HepG2 (cell line): ENCODE data around the gene KLHL35. TPM values are rescaled to one million over a fixed set of nuclear protein-coding genes. Genes with fewer than 3 reads are reported as not detected.

Experiments used
- ATAC-seq: fragments of 200-7000 bp; cut with Tn5 transposase; 3 replicates; pipeline ENCODE4 v1.9.1; 2020; ENCODE audit warnings: mild to moderate bottlenecking, moderate library complexity
- BruUV-seq: library from RNA; stranded (reverse); fragments of 400-500 nt; replicated peaks from 2 replicates; lab custom pipeline; 2021; lab: Mats Ljungman, UMichigan
- CTCF ChIA-PET: fragments of 300-600 bp; formaldehyde crosslinking; extraction: SDS; loops from one replicate; lab custom pipeline; 2021; ENCODE audit warnings: low total read pairs, inconsistent platforms, low intra/inter-chr PET ratio; lab: Yijun Ruan, JAX
- POLR2A ChIA-PET: fragments of 350-600 bp; sonication (Branson Sonifier 250); formaldehyde crosslinking; loops from one replicate; lab custom pipeline; 2020; ENCODE audit warnings: antibody characterized with exemption, inconsistent platforms; lab: Yijun Ruan, JAX
- DNase-seq: peaks from one replicate; pipeline ENCODE4 v3.0.0-alpha.2; 2015; ENCODE audit warnings: low spot score
- FAIRE-seq: peaks from 3 replicates; lab custom pipeline; 2011; peaks lifted over from hg19 to GRCh38; lab: Jason Lieb, UNC
- H2AFZ ChIP-seq: one replicate; pipeline ENCODE4 v1.6.1; 2011; ENCODE audit warnings: low read length, inconsistent platforms
- H3K27ac ChIP-seq: fragments of 300-600 bp; 3 replicates; pipeline ENCODE4 v1.8.0; 2011; ENCODE audit warnings: mixed run types, mild to moderate bottlenecking, mixed read lengths, low read length, inconsistent platforms; ENCODE audit not compliant: insufficient read depth; ENCODE audit errors: extremely low read length
- H3K27me3 ChIP-seq, 2 experiments: fragments of 200-600 bp in 1 of 2; 2 replicates in 1 of 2; 3 replicates in 1 of 2; pipeline versions ENCODE4 v1.6.0 to v1.8.0; 2011; ENCODE audit warnings: low read length in 2 of 2, mild to moderate bottlenecking in 2 of 2, moderate library complexity in 2 of 2, inconsistent platforms in 1 of 2; ENCODE audit not compliant: insufficient read depth in 2 of 2, control insufficient read depth in 1 of 2
- H3K36me3 ChIP-seq, 2 experiments: fragments of 200-600 bp in 1 of 2; replicated peaks in 1 of 2; 2 replicates in 1 of 2; 3 replicates in 1 of 2; pipeline versions ENCODE4 v1.5.1 to v1.8.0; 2011; ENCODE audit warnings: low read length in 2 of 2, inconsistent platforms in 1 of 2; ENCODE audit not compliant: insufficient read depth in 2 of 2, control insufficient read depth in 1 of 2
- H3K4me1 ChIP-seq: 2 replicates; pipeline ENCODE4 v1.5.1; 2012; ENCODE audit warnings: low read length, inconsistent platforms; ENCODE audit not compliant: insufficient read depth
- H3K4me2 ChIP-seq: 2 replicates; pipeline ENCODE4 v1.6.0; 2011; ENCODE audit warnings: low read depth, low read length, inconsistent platforms
- H3K4me3 ChIP-seq, 3 experiments: fragments of 200-600 bp in 1 of 3; sonication (generic), shearing (Covaris generic) in 1 of 3; replicated peaks in 1 of 3; 2 replicates each; pipeline ENCODE4 v1.5.1; 2011 to 2016; ENCODE audit warnings: low read length in 3 of 3, inconsistent platforms in 2 of 3, low read depth in 2 of 3, mild to moderate bottlenecking in 2 of 3, control low read depth in 1 of 3, mixed read lengths in 1 of 3; ENCODE audit not compliant: insufficient read depth in 1 of 3
- H3K79me2 ChIP-seq: one replicate; pipeline ENCODE4 v1.6.1; 2011; ENCODE audit warnings: low read length, inconsistent platforms; ENCODE audit not compliant: insufficient read depth
- H3K9ac ChIP-seq: 2 replicates; pipeline ENCODE4 v1.6.0; 2011; ENCODE audit warnings: mild to moderate bottlenecking, low read depth, low read length, inconsistent platforms; ENCODE audit not compliant: insufficient read depth
- H3K9me3 ChIP-seq: 2 replicates; pipeline ENCODE4 v1.5.1; 2012; ENCODE audit warnings: mild to moderate bottlenecking, low read length
- H4K20me1 ChIP-seq: 2 replicates; pipeline ENCODE4 v1.6.0; 2011; ENCODE audit warnings: inconsistent platforms, mild to moderate bottlenecking, low read length, moderate library complexity; ENCODE audit not compliant: insufficient read depth
- CBX1 ChIP-seq: IDR thresholded peaks from one replicate; pipeline ENCODE4 v1.6.1; 2016; ENCODE audit warnings: antibody characterized with exemption, low read depth
- ETV5 ChIP-seq: IDR thresholded peaks from 2 replicates; pipeline ENCODE4 v1.6.1; 2018; ENCODE audit warnings: missing biosample characterization, missing genetic modification reagents, inconsistent platforms, borderline replicate concordance
- FOXA1 ChIP-seq, 2 experiments: fragments of 450-650 bp in 1 of 2; sonication (generic) in 1 of 2; formaldehyde crosslinking in 1 of 2; IDR thresholded peaks; 2 replicates each; pipeline versions ENCODE4 v1.4.0 to v1.6.1; 2016 to 2020; ENCODE audit warnings: missing genetic modification reagents in 1 of 2
- FOXK2 ChIP-seq: fragments of 450-650 bp; IDR thresholded peaks from 2 replicates; pipeline ENCODE4 v1.6.1; 2016
- GFI1 ChIP-seq: sonication (generic); formaldehyde crosslinking; IDR thresholded peaks from 2 replicates; pipeline ENCODE4 v1.5.0; 2020; ENCODE audit warnings: missing genetic modification reagents, mild to moderate bottlenecking, borderline replicate concordance
- HDAC1 ChIP-seq: sonication (generic); formaldehyde crosslinking; IDR thresholded peaks from 2 replicates; pipeline ENCODE4 v1.5.1; 2020; ENCODE audit warnings: mild to moderate bottlenecking, missing genetic modification reagents
- NFKB2 ChIP-seq: sonication (generic); formaldehyde crosslinking; IDR thresholded peaks from 2 replicates; pipeline ENCODE4 v1.4.0; 2020; ENCODE audit warnings: missing genetic modification reagents, borderline replicate concordance
- PAF1 ChIP-seq: IDR thresholded peaks from 2 replicates; pipeline ENCODE4 v1.6.1; 2016; ENCODE audit warnings: missing genetic modification reagents, missing compliant biosample characterization
- PHF21A ChIP-seq: sonication (generic); formaldehyde crosslinking; IDR thresholded peaks from 2 replicates; pipeline ENCODE4 v1.5.0; 2020; ENCODE audit warnings: mild to moderate bottlenecking, missing genetic modification reagents
- PHF8 ChIP-seq: sonication (generic); formaldehyde crosslinking; IDR thresholded peaks from 2 replicates; pipeline ENCODE4 v1.5.0; 2020; ENCODE audit warnings: missing genetic modification reagents
- TBX2 ChIP-seq: sonication (generic); formaldehyde crosslinking; IDR thresholded peaks from 2 replicates; pipeline ENCODE4 v1.5.0; 2020; ENCODE audit warnings: missing genetic modification reagents, mild to moderate bottlenecking, borderline replicate concordance
- ZBTB2 ChIP-seq: sonication (generic); formaldehyde crosslinking; IDR thresholded peaks from 2 replicates; pipeline ENCODE4 v1.8.0; 2022; ENCODE audit warnings: low read depth, missing genetic modification reagents
- ZBTB46 ChIP-seq: sonication (generic); formaldehyde crosslinking; IDR thresholded peaks from 2 replicates; pipeline ENCODE4 v1.4.0; 2020; ENCODE audit warnings: mild to moderate bottlenecking, missing genetic modification reagents, borderline replicate concordance
- ZNF232 ChIP-seq: sonication (generic); formaldehyde crosslinking; IDR thresholded peaks from 2 replicates; pipeline ENCODE4 v1.4.0; 2020; ENCODE audit warnings: missing genetic modification reagents, borderline replicate concordance
- ZNF589 ChIP-seq: sonication (generic); formaldehyde crosslinking; conservative IDR thresholded peaks from 2 replicates; pipeline ENCODE4 v1.8.0; 2022; ENCODE audit warnings: mild to moderate bottlenecking, moderate library complexity, missing genetic modification reagents
- ZNF605 ChIP-seq: sonication (generic); formaldehyde crosslinking; IDR thresholded peaks from 2 replicates; pipeline ENCODE4 v1.8.0; 2022; ENCODE audit warnings: mild to moderate bottlenecking, missing genetic modification reagents
- ZNF773 ChIP-seq: sonication (generic); formaldehyde crosslinking; IDR thresholded peaks from 2 replicates; pipeline ENCODE4 v1.4.0; 2020; ENCODE audit warnings: missing genetic modification reagents, borderline replicate concordance
- WGBS: methylation state at CpG from one replicate; pipeline ENCODE4 v1.1.6; 2017; ENCODE audit warnings: low lambda C conversion rate; 5-methylcytosine and 5-hydroxymethylcytosine counted together
- in situ Hi-C: cut with HindIII; loops from 2 replicates; pipeline ENCODE4 v1.10.0; 2017; ENCODE audit warnings: low pct_unique_long_range_greater_than_20kb; ENCODE audit not compliant: extremely low pct_ligation_motif_present
- intact Hi-C: fragments of 100-400 bp; cut with micrococcal nuclease; formaldehyde crosslinking; loops from one replicate; pipeline ENCODE4 v1.10.0; 2022; ENCODE audit not compliant: unreplicated experiment
- polyA plus RNA-seq, 8 experiments: library from polyadenylated mRNA; depleted of rRNA in 3 of 8; stranded (reverse) in 7 of 8; unstranded in 1 of 8; fragments of >200 nt; fragmentation: Illumina TruSeq in 4 of 8; extraction: Trizol in 4 of 8; gene quantifications; 2 replicates each; pipeline versions ENCODE4 v1.2.1 to v1.2.3, GENCODE V29; 2011 to 2016; ENCODE audit warnings: low read depth in 4 of 8, missing spikeins in 1 of 8, mixed read lengths in 1 of 8; ENCODE audit not compliant: insufficient read depth in 1 of 8
- total RNA-seq, 5 experiments: library from RNA; depleted of rRNA; stranded (reverse); fragments of >200 nt; fragmentation: Illumina TruSeq; extraction: Trizol; gene quantifications; 2 replicates each; pipeline ENCODE4 v1.2.3, GENCODE V29; 2016; ENCODE audit warnings: low read depth in 1 of 5
- TF ChIP-seq, protein P1 (sequence below): sonication (generic); formaldehyde crosslinking; IDR thresholded peaks from 2 replicates; pipeline ENCODE4 v1.4.0; 2020; ENCODE audit warnings: missing genetic modification reagents; ENCODE audit errors: not compliant biosample characterization

The KLHL35 gene
- total and polyA plus RNA-seq, 2 of the 13 experiments (the other 11 are each of a cell fraction or from before 2014, with no cell fraction given) = not detected

DNA sequence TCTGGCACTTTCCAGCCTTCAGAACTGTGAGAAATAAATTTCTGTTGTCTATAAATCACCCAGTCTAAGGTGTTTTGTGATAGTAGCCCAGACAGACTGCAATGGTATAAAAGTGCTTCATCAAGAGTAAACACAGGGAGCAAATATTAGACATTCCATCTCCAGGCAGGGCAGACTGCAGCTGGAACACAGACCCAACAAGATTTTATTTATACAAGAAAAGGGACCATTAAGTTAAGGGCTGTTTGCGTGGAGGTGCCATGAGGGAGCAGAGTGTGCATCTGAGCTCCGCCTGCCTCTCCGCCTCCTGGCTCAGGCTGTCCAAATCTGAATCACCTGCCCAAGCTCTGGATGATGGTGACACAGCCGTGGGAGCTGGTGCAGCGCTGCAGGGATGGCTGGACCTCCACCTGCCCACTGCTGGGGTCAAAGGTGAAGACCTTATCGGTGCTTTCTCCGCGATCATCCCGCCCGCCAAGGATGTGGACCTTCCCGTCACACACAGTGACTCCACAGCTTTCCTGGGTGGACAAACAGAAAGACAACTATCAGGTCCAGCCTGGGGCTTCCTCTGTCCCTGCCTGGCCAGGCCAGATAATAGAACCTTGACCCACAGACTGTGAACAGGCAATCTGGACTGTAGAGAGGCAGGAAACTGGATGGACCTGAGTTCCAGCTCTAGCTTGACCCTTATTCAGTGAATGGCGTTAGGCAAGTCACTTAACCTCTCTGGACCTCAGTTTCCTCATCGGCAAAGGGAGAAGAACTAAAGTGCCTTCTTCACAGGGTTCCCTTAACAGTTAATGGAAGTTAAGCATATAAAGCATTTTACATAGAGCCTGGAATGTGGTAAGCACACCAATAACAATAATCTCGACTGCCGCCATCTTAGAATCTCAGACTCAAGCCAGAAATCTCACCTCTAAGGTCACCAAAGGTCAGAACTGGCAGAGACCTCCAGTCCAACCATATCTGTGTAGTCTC lies 10.5 kb downstream of the KLHL35 start:
- FAIRE-seq (peak; percentile 71), DNase-seq (peak; percentile 86), ATAC-seq (peak; percentile 85)
- in situ Hi-C loops = no loop called here
- Histone ChIP-seq H3K27me3 (no peaks in the 10 kb centered on the region), H3K36me3 (no peaks in the 10 kb centered on the region), H3K27ac (peak overlapping the region; percentile 12), H4K20me1 (peaks cover 10% of the 10 kb centered on the region), H3K4me1 (peaks cover 42% of the 10 kb centered on the region), H2AFZ (no peak overlapping the region), H3K4me2 (peak overlapping the region; percentile 59), H3K9ac (no peak overlapping the region), H3K9me3 (no peaks in the 10 kb centered on the region), H3K79me2 (no peaks in the 10 kb centered on the region), H3K4me3 (peak overlapping the region in 1 of 3 experiments; percentile 24; a peak in 1 of 6 replicates)
- POLR2A ChIA-PET = interaction anchor here (0.9 to 1.8 kb wide), 5 partner anchors 9 to 22 kb away, joined by 3 to 10 read pairs (median 4); no protein-coding TSS in a partner anchor
- WGBS = 32% methylated on average over 7 of the region's 15 CpGs
- intact Hi-C loops = loop anchor here (2.0 kb wide), 1 partner anchor 14 kb away; no protein-coding TSS in a partner anchor
- BruUV-seq = no TSS peak
- CTCF ChIA-PET = interaction anchor here (1.1 kb wide), 1 partner anchor 15 kb away, joined by 3 read pairs; no protein-coding TSS in a partner anchor
- peak; percentile 39; the same call in 1 of the 2 replicates for TF ChIP-seq ETV5 (CRISPR knock-in tag)
- 0 out of 2 replicates have a peak, but pooled peaks have one; percentile 56 for TF ChIP-seq PHF21A (CRISPR knock-in tag)
- TF ChIP-seq CBX1 = no peak
- no peak for TF ChIP-seq PAF1 (CRISPR knock-in tag)
- no peak for TF ChIP-seq ZNF232
- TF ChIP-seq, protein P1, sequence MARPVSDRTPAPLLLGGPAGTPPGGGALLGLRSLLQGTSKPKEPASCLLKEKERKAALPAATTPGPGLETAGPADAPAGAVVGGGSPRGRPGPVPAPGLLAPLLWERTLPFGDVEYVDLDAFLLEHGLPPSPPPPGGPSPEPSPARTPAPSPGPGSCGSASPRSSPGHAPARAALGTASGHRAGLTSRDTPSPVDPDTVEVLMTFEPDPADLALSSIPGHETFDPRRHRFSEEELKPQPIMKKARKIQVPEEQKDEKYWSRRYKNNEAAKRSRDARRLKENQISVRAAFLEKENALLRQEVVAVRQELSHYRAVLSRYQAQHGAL = no peak
- no peak; the same call in 1 of the 2 replicates for TF ChIP-seq ZNF773
- no peak for TF ChIP-seq ZNF605 (CRISPR knock-in tag)
- peak; percentile 41; the same call in 1 of the 2 replicates for TF ChIP-seq PHF8 (CRISPR knock-in tag)
- TF ChIP-seq GFI1 (CRISPR knock-in tag) = peak; percentile 57
- TF ChIP-seq FOXK2 = 0 out of 2 replicates have a peak, but pooled peaks have one; percentile 12
- TF ChIP-seq HDAC1 = peak; percentile 73; the same call in 1 of the 2 replicates
- TF ChIP-seq ZNF589 (CRISPR knock-in tag) = no peak
- no peak for TF ChIP-seq ZBTB46 (CRISPR knock-in tag)
- TF ChIP-seq FOXA1 (IDR thresholded peaks at IDR 0.05) = no peak
- TF ChIP-seq FOXA1 (CRISPR knock-in tag; IDR thresholded peaks at IDR 0.05) = peak; percentile 76
- TF ChIP-seq ZBTB2 (CRISPR knock-in tag) = no peak
- 0 out of 2 replicates have a peak, but pooled peaks have one; percentile 42 for TF ChIP-seq NFKB2 (CRISPR knock-in tag)
- TF ChIP-seq TBX2 (CRISPR knock-in tag) = no peak
